Colonic mucosa (tissue), 4 donors: ENCODE results near the gene ZNF646. TPM values are rescaled to one million over a fixed set of nuclear protein-coding genes. Genes with fewer than 3 reads are reported as not detected.
A peak's percentile ranks its signal among the peaks of the same experiment; 100 is the strongest.

Experiments used
- DNase-seq: peaks from one replicate; pipeline ENCODE4 v3.0.0-alpha.2; 2020
- H3K27ac ChIP-seq: fragments of 200-600 bp; one replicate; pipeline ENCODE4 v1.8.0; 2021
- H3K27me3 ChIP-seq: fragments of 200-600 bp; one replicate; pipeline ENCODE4 v1.8.0; 2021
- H3K36me3 ChIP-seq: fragments of 200-600 bp; one replicate; pipeline ENCODE4 v1.8.0; 2021
- H3K4me1 ChIP-seq: fragments of 200-600 bp; one replicate; pipeline ENCODE4 v1.8.0; 2021; ENCODE audit warnings: mild to moderate bottlenecking
- H3K4me3 ChIP-seq: fragments of 200-600 bp; one replicate; pipeline ENCODE4 v1.8.0; 2021
- H3K9ac ChIP-seq, 2 donors: one replicate each; pipeline ENCODE4 v1.7.0; 2013; ENCODE audit warnings: control low read depth in 2 of 2, low read depth in 2 of 2, low read length in 2 of 2
- H3K9me3 ChIP-seq: fragments of 200-600 bp; one replicate; pipeline ENCODE4 v1.8.0; 2021
- CTCF ChIP-seq: fragments of 200-600 bp; IDR thresholded peaks from one replicate; pipeline ENCODE4 v1.8.0; 2022; ENCODE audit warnings: antibody characterized with exemption, mild to moderate bottlenecking
- intact Hi-C: fragments of 100-400 bp; cut with DNase I; formaldehyde crosslinking; loops from one replicate; pipeline ENCODE4 v1.14.1; 2022
- total RNA-seq, 2 donors: library from RNA; stranded (reverse); fragmentation: NEBNext Ultra II Directional in 1 of 2; extraction: Animal tissue kit (Norgen Biotek cat#: 25700) in 1 of 2; gene quantifications; one replicate each; pipeline ENCODE4 v1.2.1, GENCODE V29; 2021
- donor health status: healthy.
- donor health status: DM: no; HTN: no; CAD: no.
- donor health status: DM: no; HTN: no; CAD: no.

ZNF646 gene
- total RNA-seq, 2 donors from 2014 or later = 18.4 to 20.0 TPM

GRCh38 chr16:31061813-31062440, 12.3 kb upstream of the ZNF646 start:
- DNase-seq = no peak
- Histone ChIP-seq H3K9ac (no peak overlapping the region), H3K36me3 (peaks cover 4% of the 10 kb centered on the region), H3K4me1 (no peaks in the 10 kb centered on the region), H3K27ac (no peak overlapping the region), H3K9me3 (no peaks in the 10 kb centered on the region), H3K4me3 (no peak overlapping the region), H3K27me3 (no peaks in the 10 kb centered on the region)
- intact Hi-C loops = no loop called here
- TF ChIP-seq CTCF = no peak

- no peaks in the 10 kb centered on the region for H3K27me3 ChIP-seq
- no peak overlapping the region for H3K9ac ChIP-seq
- H3K4me1 ChIP-seq = no peaks in the 10 kb centered on the region
- peaks cover 4% of the 10 kb centered on the region for H3K36me3 ChIP-seq
- H3K9me3 ChIP-seq = no peaks in the 10 kb centered on the region
- no peak for TF ChIP-seq CTCF
- intact Hi-C loops = no loop called here
- DNase-seq = no peak
- no peak overlapping the region for H3K27ac ChIP-seq
- no peak overlapping the region for H3K4me3 ChIP-seq
Measured at GRCh38 chr16:31063495-31063842, 10.8 kb upstream of the ZNF646 start.

- intact Hi-C loops = no loop called here
- no peak for TF ChIP-seq CTCF
- no peaks in the 10 kb centered on the region for H3K9me3 ChIP-seq
- no peak overlapping the region for H3K4me3 ChIP-seq
- H3K27me3 ChIP-seq = no peaks in the 10 kb centered on the region
- H3K9ac ChIP-seq = no peak overlapping the region
- peaks cover 4% of the 10 kb centered on the region for H3K36me3 ChIP-seq
- H3K4me1 ChIP-seq = no peaks in the 10 kb centered on the region
- no peak overlapping the region for H3K27ac ChIP-seq
- no peak for DNase-seq
Measured at GRCh38 chr16:31063843-31064611, 10.2 kb upstream of the ZNF646 start.

- no peak for DNase-seq
- no peaks in the 10 kb centered on the region for H3K9me3 ChIP-seq
- H3K9ac ChIP-seq = no peak overlapping the region
- intact Hi-C loops = no loop called here
- peak overlapping the region; percentile 36 for H3K27ac ChIP-seq
- H3K4me3 ChIP-seq = no peak overlapping the region
- H3K27me3 ChIP-seq = no peaks in the 10 kb centered on the region
- H3K36me3 ChIP-seq = peaks cover 4% of the 10 kb centered on the region
- H3K4me1 ChIP-seq = no peaks in the 10 kb centered on the region
- TF ChIP-seq CTCF = no peak
Measured at GRCh38 chr16:31064882-31065461, 9.2 kb upstream of the ZNF646 start.

GRCh38 chr16:31067342-31067741, 6.9 kb upstream of the ZNF646 start:
- Histone ChIP-seq H3K27ac (no peak overlapping the region), H3K27me3 (no peaks in the 10 kb centered on the region), H3K4me3 (no peak overlapping the region), H3K9ac (no peak overlapping the region), H3K36me3 (no peaks in the 10 kb centered on the region), H3K9me3 (no peaks in the 10 kb centered on the region), H3K4me1 (peaks cover 6% of the 10 kb centered on the region)
- TF ChIP-seq CTCF = no peak
- DNase-seq = no peak
- intact Hi-C loops = no loop called here
